Activated naive CD4-positive, alpha-beta T cell (primary cell): ENCODE measurements around the gene NTMT1.

ENCODE experiments used
- DNase-seq, 4 experiments: peaks; one replicate each; lab custom pipeline; 2025; lab: John Stamatoyannopoulos, UW

NTMT1 gene

GRCh38 chr9:129678844-129679243 lies 52.9 kb downstream of the NTMT1 start:
- no peak for DNase-seq

- no peak for DNase-seq
Observed at GRCh38 chr9:129679537-129679936, 53.6 kb downstream of the NTMT1 start.

DNA sequence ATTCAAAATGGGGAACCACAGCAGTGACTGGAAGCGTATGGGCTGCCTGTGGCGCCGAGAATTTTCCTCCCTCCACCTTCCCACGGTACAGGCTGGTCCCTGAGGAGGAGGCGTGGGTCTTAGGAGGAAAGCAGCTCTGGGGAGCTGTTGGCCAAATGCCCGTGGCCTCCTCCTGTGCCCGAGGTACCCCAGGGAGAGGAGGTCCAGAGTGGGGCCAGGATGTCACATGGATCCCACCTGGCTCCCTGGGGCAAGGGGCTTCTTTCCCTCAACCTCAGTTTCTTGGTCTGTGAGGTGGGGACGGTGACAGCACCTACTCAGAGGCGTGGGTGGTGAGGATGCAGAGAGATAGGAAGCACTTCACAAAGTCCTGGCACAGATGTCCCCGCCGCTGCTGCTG lies 56.0 kb downstream of the NTMT1 start:
- no peak for DNase-seq

DNA sequence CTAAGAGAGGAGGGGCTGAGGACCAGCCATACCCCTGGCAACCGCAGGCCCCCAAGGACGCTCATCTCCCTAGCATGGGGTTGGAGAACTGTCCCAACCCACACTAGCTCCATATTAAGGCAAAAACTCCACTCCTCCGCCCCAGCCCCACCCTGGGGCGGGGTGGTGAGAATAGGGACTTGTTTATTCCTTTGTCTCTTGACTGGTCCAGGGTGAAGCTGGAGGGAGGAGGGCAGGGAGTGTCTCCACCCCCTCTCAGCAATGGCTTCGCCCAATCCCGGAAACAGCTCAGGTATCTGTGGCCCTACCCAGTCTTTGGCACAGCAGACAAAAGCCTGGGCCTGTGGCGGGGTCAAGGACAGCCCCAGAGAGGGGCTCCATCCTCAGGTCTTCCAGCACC lies 56.4 kb downstream of the NTMT1 start:
- no peak for DNase-seq

DNA sequence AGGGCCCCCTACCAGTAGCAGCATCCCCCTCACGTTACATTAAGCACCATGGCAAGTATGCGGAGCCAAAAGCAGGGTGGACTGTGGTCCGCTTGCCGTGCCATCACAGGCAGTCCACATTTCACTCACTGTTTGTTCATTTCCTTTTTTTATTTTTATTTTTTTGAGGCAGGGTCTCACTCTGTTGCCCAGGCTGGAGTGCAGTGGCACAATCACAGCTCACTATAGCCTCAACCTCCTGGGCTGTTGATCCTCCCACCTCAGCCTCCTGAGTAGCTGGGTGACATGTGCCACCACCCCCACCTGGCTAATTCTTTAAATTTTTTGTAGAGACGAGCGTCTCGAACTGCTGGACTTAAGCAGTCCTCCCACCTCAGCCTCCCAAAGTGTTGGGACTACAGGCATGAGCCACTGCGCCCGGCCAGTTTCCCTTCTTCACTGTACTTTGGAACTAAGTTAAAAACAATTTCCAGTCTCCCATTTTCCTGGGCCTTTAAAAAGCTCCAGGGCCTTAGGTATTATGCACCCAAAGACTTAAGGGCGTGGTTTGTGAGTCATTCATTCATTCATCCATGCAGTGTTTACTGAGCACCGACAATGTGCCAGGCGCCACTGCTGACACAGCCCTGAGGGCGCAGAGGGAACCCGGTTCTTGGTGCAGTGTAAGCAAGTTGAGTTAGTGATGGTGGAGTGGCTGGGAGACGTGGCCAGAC lies 59.4 kb downstream of the NTMT1 start:
- no peak for DNase-seq
